GM12878 (cell line): ENCODE data around the gene SLC38A9. TPM values are rescaled to one million over a fixed set of nuclear protein-coding genes. Genes with fewer than 3 reads are reported as not detected.

ENCODE experiments used
- ATAC-seq: fragments of 200-7000 bp; cut with Tn5 transposase; 3 replicates; pipeline ENCODE4 v1.9.1; 2020; ENCODE audit warnings: mild to moderate bottlenecking, moderate library complexity
- Bru-seq: library from RNA; stranded (reverse); fragments of 400-500 nt; gene quantifications from one replicate; lab custom pipeline; 2021; lab: Mats Ljungman, UMichigan
- BruChase-seq, 2 experiments: library from RNA; stranded (reverse); fragments of 400-500 nt; gene quantifications; one replicate each; lab custom pipeline; 2021; lab: Mats Ljungman, UMichigan
- BruUV-seq: library from RNA; stranded (reverse); fragments of 400-500 nt; replicated peaks from 2 replicates; lab custom pipeline; 2021; lab: Mats Ljungman, UMichigan
- CTCF ChIA-PET: fragments of 300-600 bp; sonication (Branson Sonifier 250); formaldehyde crosslinking; extraction: SDS; loops from one replicate; lab custom pipeline; 2021; ENCODE audit warnings: inconsistent platforms; lab: Yijun Ruan, JAX
- POLR2A ChIA-PET: fragments of 350-600 bp; formaldehyde crosslinking; extraction: SDS; loops from one replicate; lab custom pipeline; 2021; ENCODE audit warnings: inconsistent platforms; lab: Charles Lee
- RAD21 ChIA-PET: fragments of 300-600 bp; sonication (Branson Sonifier 250); formaldehyde crosslinking; loops from one replicate; lab custom pipeline; 2023; ENCODE audit warnings: antibody characterized with exemption; ENCODE audit not compliant: unreplicated experiment; lab: Charles Lee
- SMC1A ChIA-PET: fragments of 300-600 bp; sonication (Branson Sonifier 250); formaldehyde crosslinking; loops from one replicate; lab custom pipeline; 2023; ENCODE audit not compliant: unreplicated experiment, uncharacterized antibody; lab: Charles Lee
- DNase-seq: peaks from one replicate; pipeline ENCODE4 v3.0.0-alpha.2; 2011; ENCODE audit warnings: low read depth, low spot score
- FAIRE-seq: peaks from 3 replicates; lab custom pipeline; 2011; peaks lifted over from hg19 to GRCh38; lab: Jason Lieb, UNC
- H2AFZ ChIP-seq: 2 replicates; pipeline ENCODE4 v1.6.0; 2011; ENCODE audit warnings: low read depth, low read length, control low read depth; ENCODE audit not compliant: control insufficient read depth
- H3K27ac ChIP-seq: 2 replicates; pipeline ENCODE4 v1.5.1; 2011; ENCODE audit warnings: control low read depth; ENCODE audit not compliant: control insufficient read depth, insufficient read depth
- H3K27me3 ChIP-seq, 2 experiments: replicated peaks in 1 of 2; 2 replicates each; pipeline versions ENCODE4 v1.6.0 to v1.6.1; 2011; ENCODE audit warnings: low read length in 1 of 2; ENCODE audit not compliant: control insufficient read depth in 2 of 2, insufficient read depth in 2 of 2
- H3K36me3 ChIP-seq, 2 experiments: 2 replicates each; pipeline ENCODE4 v1.5.1; 2011; ENCODE audit warnings: low read length in 1 of 2; ENCODE audit not compliant: control insufficient read depth in 2 of 2, insufficient read depth in 2 of 2
- H3K4me1 ChIP-seq: 2 replicates; pipeline ENCODE4 v1.6.1; 2011; ENCODE audit warnings: mild to moderate bottlenecking, low read length, moderate library complexity, mixed read lengths; ENCODE audit not compliant: control insufficient read depth, insufficient read depth
- H3K4me2 ChIP-seq: 2 replicates; pipeline ENCODE4 v1.6.0; 2011; ENCODE audit warnings: control low read depth; ENCODE audit not compliant: control insufficient read depth, insufficient read depth
- H3K4me3 ChIP-seq: fragments of 200-600 bp; sonication (generic); 2 replicates; pipeline ENCODE4 v1.5.1; 2016
- H3K79me2 ChIP-seq: 2 replicates; pipeline ENCODE4 v1.6.0; 2011; ENCODE audit warnings: low read length; ENCODE audit not compliant: control insufficient read depth, insufficient read depth
- H3K9ac ChIP-seq: 2 replicates; pipeline ENCODE4 v1.8.0; 2011; ENCODE audit warnings: low read length, control low read depth, mixed read lengths; ENCODE audit not compliant: control insufficient read depth, insufficient read depth
- H3K9me3 ChIP-seq: replicated peaks from 3 replicates; pipeline ENCODE4 v1.5.1; 2011; ENCODE audit warnings: mild to moderate bottlenecking, low read length; ENCODE audit not compliant: control insufficient read depth, insufficient read depth
- H4K20me1 ChIP-seq: 2 replicates; pipeline ENCODE4 v1.6.0; 2011; ENCODE audit not compliant: control insufficient read depth, insufficient read depth
- BRCA1 ChIP-seq: IDR thresholded peaks from 2 replicates; pipeline ENCODE4 v1.6.1; 2011; ENCODE audit warnings: low read depth, low read length, improper control_type of control experiment
- IRF3 ChIP-seq: fragments of 450-650 bp; IDR thresholded peaks from 2 replicates; pipeline ENCODE4 v1.6.1; 2014; ENCODE audit warnings: mild to moderate bottlenecking
- NFIC ChIP-seq: IDR thresholded peaks from 2 replicates; pipeline ENCODE4 v1.6.1; 2012; ENCODE audit warnings: low read depth, mild to moderate bottlenecking, inconsistent platforms, low read length, moderate library complexity
- POLR2AphosphoS5 ChIP-seq: IDR thresholded peaks from 2 replicates; pipeline ENCODE4 v1.6.1; 2011; ENCODE audit warnings: mild to moderate bottlenecking, low read length, inconsistent platforms
- POU2F2 ChIP-seq: IDR thresholded peaks from 3 replicates; pipeline ENCODE4 v1.6.1; 2011; ENCODE audit warnings: low read depth, mild to moderate bottlenecking, low read length, borderline replicate concordance
- RAD21 ChIP-seq: IDR thresholded peaks from 2 replicates; pipeline ENCODE4 v1.6.1; 2011; ENCODE audit warnings: mild to moderate bottlenecking, low read depth, low read length, moderate library complexity; ENCODE audit not compliant: insufficient read depth
- SIX5 ChIP-seq: IDR thresholded peaks from 2 replicates; pipeline ENCODE4 v1.6.1; 2011; ENCODE audit warnings: mild to moderate bottlenecking, low read depth, low read length, moderate library complexity; ENCODE audit not compliant: severe bottlenecking
- ZZZ3 ChIP-seq: IDR thresholded peaks from 2 replicates; pipeline ENCODE4 v1.6.1; 2011; ENCODE audit warnings: low read depth; ENCODE audit not compliant: control insufficient read depth, insufficient read length
- WGBS: methylation state at CpG from one replicate; pipeline ENCODE4 v1.1.6; 2016; ENCODE audit warnings: low lambda C conversion rate; ENCODE audit not compliant: insufficient replicate concordance, insufficient coverage; ENCODE audit errors: missing lambda C conversion rate; 5-methylcytosine and 5-hydroxymethylcytosine counted together
- in situ Hi-C: fragments of 300-500 bp; cut with MboI; formaldehyde crosslinking; loops from 9 replicates; pipeline ENCODE4 v1.14.3; 2018; ENCODE audit warnings: mixed read lengths
- intact Hi-C: fragments of 100-400 bp; cut with micrococcal nuclease; formaldehyde crosslinking; loops from one replicate; pipeline ENCODE4 v1.14.2; 2022; ENCODE audit not compliant: unreplicated experiment
- long read RNA-seq, 2 experiments: library from polyadenylated mRNA; unstranded; transcript quantifications; one replicate each; pipeline ENCODE4 v2.0.0, GENCODE V29; 2019 to 2020
- polyA minus RNA-seq, 3 experiments: library from RNA; depleted of rRNA, polyadenylated mRNA; stranded (reverse); fragments of >200 nt; gene quantifications; 2 replicates each; pipeline ENCODE4 v1.2.3, GENCODE V29; 2011
- polyA plus RNA-seq, 11 experiments: library from polyadenylated mRNA; depleted of rRNA in 4 of 11; unstranded in 6 of 11; stranded (reverse) in 5 of 11; fragments of >200 nt; fragmentation: Nextera tagmentation in 4 of 11; fragmentation: Illumina TruSeq in 1 of 11; extraction: Ambion mirVana in 4 of 11; extraction: Trizol in 1 of 11; gene quantifications; 1 replicate in 1 of 11; 2 replicates in 10 of 11; pipeline versions ENCODE4 v1.2.1 to v1.2.3, GENCODE V29; 2011 to 2016; ENCODE audit warnings: inconsistent platforms in 2 of 11, missing spikeins in 2 of 11, low read depth in 1 of 11
- total RNA-seq, 4 experiments: library from RNA; depleted of rRNA in 3 of 4; stranded (reverse); fragments of >200 nt in 3 of 4; fragmentation: Illumina TruSeq in 1 of 4; extraction: Trizol in 1 of 4; gene quantifications; 2 replicates each; pipeline versions ENCODE4 v1.2.1 to v1.2.3, GENCODE V29; 2013 to 2021
- TF ChIP-seq, protein P1 (sequence below): fragments of 450-650 bp; IDR thresholded peaks from 2 replicates; pipeline ENCODE4 v1.6.1; 2017; ENCODE audit warnings: mild to moderate bottlenecking, low read depth, inconsistent platforms; ENCODE audit not compliant: poor library complexity, severe bottlenecking
- TF ChIP-seq, protein P2 (sequence below): IDR thresholded peaks from 2 replicates; pipeline ENCODE4 v1.6.1; 2011; ENCODE audit warnings: borderline replicate concordance, low read depth, mild to moderate bottlenecking, moderate library complexity, low read length; ENCODE audit not compliant: insufficient read depth, poor library complexity, severe bottlenecking

Gene SLC38A9
- 143 and 148 TPM in 2 replicates for total RNA-seq (2013; cell fraction: nucleolus; rRNA removed)
- total RNA-seq (2014; rRNA removed), result 32.1 and 40.8 TPM in 2 replicates
- total RNA-seq (2014; rRNA removed; fragmentation: Illumina TruSeq; extraction: Trizol), result 35.1 and 37.9 TPM in 2 replicates
- total RNA-seq (2021), result 16.5 and 20.0 TPM in 2 replicates
- polyA plus RNA-seq (2011; ENCODE audit: low read depth), result 7.2 TPM
- polyA plus RNA-seq (2011; rRNA removed), result 26.4 and 35.2 TPM in 2 replicates
- 9.0 and 10.0 TPM in 2 replicates for polyA plus RNA-seq (2011; cell fraction: cytosol; rRNA removed)
- 21.1 and 21.7 TPM in 2 replicates for polyA plus RNA-seq (2011; cell fraction: nucleus; rRNA removed)
- 8.7 and 12.2 TPM in 2 replicates for polyA plus RNA-seq (2012)
- polyA plus RNA-seq (2014; fragmentation: Illumina TruSeq; extraction: Trizol), result 26.8 and 44.1 TPM in 2 replicates
- polyA plus RNA-seq (2014; fragmentation: Nextera tagmentation; extraction: Ambion mirVana), result 10 to 100 TPM in 1 of 2 experiments, 1 to 10 TPM in 1; 8.5 to 17.4 TPM
- polyA plus RNA-seq (2014; rRNA removed), result 15.5 and 17.4 TPM in 2 replicates
- 10 to 100 TPM; 21.9 to 24.0 TPM for polyA plus RNA-seq (2016; fragmentation: Nextera tagmentation; extraction: Ambion mirVana)
- 23.2 and 30.1 TPM in 2 replicates for polyA minus RNA-seq (2011; rRNA and poly(A)+ RNA removed)
- polyA minus RNA-seq (2011; cell fraction: cytosol; rRNA and poly(A)+ RNA removed), result 7.2 and 10.7 TPM in 2 replicates
- 27.0 and 30.7 TPM in 2 replicates for polyA minus RNA-seq (2011; cell fraction: nucleus; rRNA and poly(A)+ RNA removed)
- percentile 69 among the genes with signal in this experiment for Bru-seq, nascent RNA
- BruChase-seq, experiment 1, labeled RNA remaining after a 6-hour chase, result percentile 73 among the genes with signal in this experiment
- BruChase-seq, experiment 2, labeled RNA remaining after a 2-hour chase, result percentile 76 among the genes with signal in this experiment
- long read RNA-seq, experiment 1, partial matches to known transcripts, result 0 of 3 reads
- long read RNA-seq, experiment 1, other reads (novel, unspliced or antisense), result 3 of 3 reads
- long read RNA-seq, experiment 2, transcript SLC38A9-202 (16 exons, 2,927 nt), result major isoform, 9 of 57 reads
- long read RNA-seq, experiment 2, partial matches to known transcripts, result 6 of 57 reads
- long read RNA-seq, experiment 2, other reads (novel, unspliced or antisense), result 39 of 57 reads

DNA sequence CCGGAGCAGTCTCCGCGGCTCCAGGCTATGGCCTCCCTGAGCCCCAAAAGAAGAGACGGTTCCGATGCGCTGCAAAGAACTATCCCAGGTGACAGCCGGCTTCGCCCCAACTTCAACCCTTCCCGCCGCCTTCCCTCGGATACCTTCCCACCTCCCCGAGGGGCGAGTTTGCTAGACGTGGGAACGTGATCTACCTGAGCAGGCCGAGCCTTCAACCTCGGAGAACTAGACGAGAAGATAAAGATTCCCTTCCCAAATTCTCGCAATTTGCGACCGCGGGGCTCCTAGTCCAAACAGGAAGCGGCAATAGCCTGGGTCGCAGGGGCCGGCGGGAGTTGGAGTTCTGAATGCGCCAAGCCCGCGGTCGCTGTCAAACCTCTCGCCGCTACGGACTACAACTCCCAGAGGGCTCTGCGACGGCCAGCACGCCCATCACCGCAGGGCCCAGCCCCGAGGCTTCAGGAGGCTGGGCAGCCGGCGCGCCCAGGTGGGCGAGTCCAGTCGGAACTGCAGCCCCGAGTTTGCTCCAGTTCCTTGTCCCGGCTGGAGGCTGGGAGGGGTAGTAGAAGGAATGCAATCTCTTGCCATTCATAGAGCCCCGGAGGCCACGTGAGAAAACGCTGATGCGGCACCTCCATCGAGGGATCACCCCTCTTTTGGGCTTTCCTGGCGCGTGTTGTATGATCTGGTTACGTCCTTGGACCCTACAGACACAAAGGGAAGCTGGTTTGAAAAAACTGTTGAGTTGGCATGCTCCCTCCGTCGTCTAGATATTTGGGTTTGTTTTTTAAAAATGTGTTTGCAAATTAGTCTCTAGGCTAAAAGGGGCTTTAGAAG is at the start of gene SLC38A9:
TSS of gene SLC38A9 (minus strand) at position 302 of the 837 bp plus-strand sequence. CDS start 14,366 bp downstream, outside the sequence.
- ChIA-PET RAD21 (interaction anchor here (0.6 kb wide), 1 partner anchor 449 kb away, joined by 3 read pairs; no protein-coding TSS in a partner anchor), CTCF (no interaction called here), POLR2A (interaction anchor here (1.3 to 1.4 kb wide), 2 partner anchors 9 to 11 kb away, joined by 4 to 5 read pairs; no protein-coding TSS in a partner anchor), SMC1A (interaction anchor here (0.6 to 2.7 kb wide), 6 partner anchors 8 to 268 kb away, joined by 3 to 8 read pairs (median 4); no protein-coding TSS in a partner anchor)
- H3K9ac ChIP-seq, result peak within 1 kb of the TSS; percentile 69
- DNase-seq (peak; percentile 68), FAIRE-seq (peak; percentile 85), ATAC-seq (peak; percentile 99)
- H3K4me1 ChIP-seq, result peaks cover 4% of the 10 kb centered on the region; the same call in 1 of the 2 replicates
- no peaks in the 10 kb centered on the region for H3K27me3 ChIP-seq
- H4K20me1 ChIP-seq, result no peaks in the 10 kb centered on the region
- in situ Hi-C loops (no loop called here), intact Hi-C loops (loop anchor here (5.0 kb wide), 1 partner anchor 200 kb away; no protein-coding TSS in a partner anchor)
- no peaks in the 10 kb centered on the region for H3K9me3 ChIP-seq
- under 1% methylated on average over 49 of the region's 55 CpGs for WGBS
- TSS peak; percentile 90 for BruUV-seq
- H2AFZ ChIP-seq, result peak within 1 kb of the TSS; percentile 92
- H3K4me3 ChIP-seq, result peak within 1 kb of the TSS; percentile 83
- peak within 1 kb of the TSS; percentile 51 for H3K27ac ChIP-seq
- no peaks in the 10 kb centered on the region for H3K36me3 ChIP-seq
- peak within 1 kb of the TSS; percentile 95 for H3K4me2 ChIP-seq
- peaks cover 6% of the 10 kb centered on the region for H3K79me2 ChIP-seq
- TF ChIP-seq, protein P1, sequence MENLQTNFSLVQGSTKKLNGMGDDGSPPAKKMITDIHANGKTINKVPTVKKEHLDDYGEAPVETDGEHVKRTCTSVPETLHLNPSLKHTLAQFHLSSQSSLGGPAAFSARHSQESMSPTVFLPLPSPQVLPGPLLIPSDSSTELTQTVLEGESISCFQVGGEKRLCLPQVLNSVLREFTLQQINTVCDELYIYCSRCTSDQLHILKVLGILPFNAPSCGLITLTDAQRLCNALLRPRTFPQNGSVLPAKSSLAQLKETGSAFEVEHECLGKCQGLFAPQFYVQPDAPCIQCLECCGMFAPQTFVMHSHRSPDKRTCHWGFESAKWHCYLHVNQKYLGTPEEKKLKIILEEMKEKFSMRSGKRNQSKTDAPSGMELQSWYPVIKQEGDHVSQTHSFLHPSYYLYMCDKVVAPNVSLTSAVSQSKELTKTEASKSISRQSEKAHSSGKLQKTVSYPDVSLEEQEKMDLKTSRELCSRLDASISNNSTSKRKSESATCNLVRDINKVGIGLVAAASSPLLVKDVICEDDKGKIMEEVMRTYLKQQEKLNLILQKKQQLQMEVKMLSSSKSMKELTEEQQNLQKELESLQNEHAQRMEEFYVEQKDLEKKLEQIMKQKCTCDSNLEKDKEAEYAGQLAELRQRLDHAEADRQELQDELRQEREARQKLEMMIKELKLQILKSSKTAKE, result no peak
- peak; percentile 93 for TF ChIP-seq SIX5
- no peak for TF ChIP-seq RAD21
- TF ChIP-seq POLR2AphosphoS5, result no peak
- no peak for TF ChIP-seq ZZZ3
- TF ChIP-seq IRF3, result peak; percentile 31; the same call in 1 of the 2 replicates
- no peak for TF ChIP-seq NFIC
- TF ChIP-seq, protein P2, sequence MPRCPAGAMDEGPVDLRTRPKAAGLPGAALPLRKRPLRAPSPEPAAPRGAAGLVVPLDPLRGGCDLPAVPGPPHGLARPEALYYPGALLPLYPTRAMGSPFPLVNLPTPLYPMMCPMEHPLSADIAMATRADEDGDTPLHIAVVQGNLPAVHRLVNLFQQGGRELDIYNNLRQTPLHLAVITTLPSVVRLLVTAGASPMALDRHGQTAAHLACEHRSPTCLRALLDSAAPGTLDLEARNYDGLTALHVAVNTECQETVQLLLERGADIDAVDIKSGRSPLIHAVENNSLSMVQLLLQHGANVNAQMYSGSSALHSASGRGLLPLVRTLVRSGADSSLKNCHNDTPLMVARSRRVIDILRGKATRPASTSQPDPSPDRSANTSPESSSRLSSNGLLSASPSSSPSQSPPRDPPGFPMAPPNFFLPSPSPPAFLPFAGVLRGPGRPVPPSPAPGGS, result no peak
- TF ChIP-seq BRCA1, result no peak
- no peak for TF ChIP-seq POU2F2
